Activated CD8-positive, alpha-beta T cell treated with anti-CD3 and anti-CD28 coated beads, Interleukin-2, amount 10 ng/mL, durations not matched to agents 7 days and 5 days (primary cell): Measurements from ENCODE around the gene ARHGEF4. TPM values are rescaled to one million over a fixed set of nuclear protein-coding genes. Genes with fewer than 3 reads are reported as not detected.

Experiments used
- ATAC-seq: fragments of 150-1000 bp; cut with Tn5 transposase; one replicate; pipeline ENCODE4 v1.10.0; 2021; ENCODE audit warnings: moderate library complexity
- CTCF ChIA-PET: fragments of 350-600 bp; sonication (Branson Sonifier 250); formaldehyde crosslinking; loops from one replicate; lab custom pipeline; 2021; ENCODE audit warnings: antibody characterized with exemption; lab: Charles Lee
- POLR2A ChIA-PET: fragments of 350-600 bp; sonication (Branson Sonifier 250); formaldehyde crosslinking; loops from one replicate; lab custom pipeline; 2021; ENCODE audit warnings: antibody characterized with exemption; lab: Charles Lee
- DNase-seq: peaks from one replicate; pipeline ENCODE4 v3.0.0-alpha.2; 2020
- H3K27ac Mint-ChIP-seq: one replicate; pipeline ENCODE4 v1.8.0; 2021; ENCODE audit warnings: mild to moderate bottlenecking, mixed read lengths
- H3K27me3 Mint-ChIP-seq: one replicate; pipeline ENCODE4 v1.8.0; 2021; ENCODE audit warnings: low read depth, mixed read lengths
- H3K36me3 Mint-ChIP-seq: one replicate; pipeline ENCODE4 v1.8.0; 2021; ENCODE audit warnings: low read depth, mixed read lengths
- H3K4me1 Mint-ChIP-seq: one replicate; pipeline ENCODE4 v1.8.0; 2021; ENCODE audit warnings: low read depth, mixed read lengths
- H3K4me3 Mint-ChIP-seq: one replicate; pipeline ENCODE4 v1.8.0; 2021; ENCODE audit warnings: mild to moderate bottlenecking, mixed read lengths
- H3K9me3 Mint-ChIP-seq: one replicate; pipeline ENCODE4 v1.8.0; 2022; ENCODE audit warnings: mixed read lengths; ENCODE audit not compliant: insufficient read depth
- total RNA-seq, 2 experiments: library from RNA; stranded (reverse); gene quantifications; one replicate each; pipeline ENCODE4 v1.2.3, GENCODE V29; 2021

The ARHGEF4 gene
- total RNA-seq, 2 experiments from 2014 or later = 2.9 to 3.3 TPM

DNA sequence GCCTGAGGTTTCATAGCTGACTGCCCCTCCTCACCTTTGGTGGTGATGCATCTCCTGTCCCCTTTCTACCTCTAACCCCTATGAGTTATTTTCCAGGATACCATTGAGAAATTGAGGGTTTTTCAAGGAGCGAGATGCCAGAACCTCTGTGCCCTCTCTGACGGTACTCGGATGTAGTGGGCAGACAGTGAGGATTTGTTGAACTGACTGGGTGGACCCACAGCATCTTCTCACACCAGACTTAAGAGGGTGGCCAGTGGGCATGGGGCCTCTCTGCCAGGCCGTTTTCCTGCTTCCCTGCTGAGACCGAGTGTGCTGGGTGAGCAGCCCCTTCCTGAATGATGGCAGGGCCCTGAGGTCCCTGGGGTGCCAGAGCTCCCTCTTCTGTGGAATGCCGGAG, 46.3 kb downstream of the ARHGEF4 start:
- Mint-ChIP-seq H3K9me3 (no peaks in the 10 kb centered on the region), H3K27me3 (peaks cover 10% of the 10 kb centered on the region)
- ATAC-seq = no peak

DNA sequence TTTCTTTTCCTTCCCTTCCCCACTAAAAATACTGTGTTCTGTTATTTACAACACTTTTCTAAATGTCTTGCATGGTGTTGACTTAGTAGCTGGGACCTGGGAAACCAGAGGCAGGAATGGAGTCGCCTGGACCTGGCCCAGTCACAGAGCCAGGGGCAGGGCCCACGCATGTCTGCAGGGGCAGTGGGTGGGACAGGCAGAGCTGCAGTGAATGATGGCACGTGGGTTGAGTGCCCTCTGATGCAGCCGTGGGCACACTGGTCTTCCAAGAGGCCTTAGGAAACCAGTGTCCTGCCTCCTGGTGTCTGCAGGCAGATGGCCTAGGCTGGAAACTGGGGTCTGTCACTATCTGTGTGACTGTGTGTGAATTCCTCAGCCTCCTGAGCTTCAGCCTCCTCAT, 46.8 kb downstream of the ARHGEF4 start:
- Mint-ChIP-seq H3K27me3 (peaks cover 11% of the 10 kb centered on the region), H3K4me3 (no peak overlapping the region), H3K4me1 (no peaks in the 10 kb centered on the region), H3K9me3 (no peaks in the 10 kb centered on the region), H3K36me3 (no peaks in the 10 kb centered on the region), H3K27ac (no peak overlapping the region)
- ChIA-PET CTCF (interaction anchor here (1.0 to 3.1 kb wide), 2 partner anchors 10 to 86 kb away, joined by 4 to 11 read pairs; no protein-coding TSS in a partner anchor), POLR2A (no interaction called here)
- no peak for DNase-seq
- ATAC-seq = no peak

More for the DNA sequence above, 46.3 kb downstream of the ARHGEF4 start:
- Mint-ChIP-seq H3K27ac (no peak overlapping the region), H3K4me1 (no peaks in the 10 kb centered on the region), H3K36me3 (no peaks in the 10 kb centered on the region), H3K4me3 (no peak overlapping the region)
- no peak for DNase-seq
- ChIA-PET POLR2A (no interaction called here), CTCF (interaction anchor here (1.0 to 3.1 kb wide), 2 partner anchors 9 to 86 kb away, joined by 4 to 11 read pairs; no protein-coding TSS in a partner anchor)

DNA sequence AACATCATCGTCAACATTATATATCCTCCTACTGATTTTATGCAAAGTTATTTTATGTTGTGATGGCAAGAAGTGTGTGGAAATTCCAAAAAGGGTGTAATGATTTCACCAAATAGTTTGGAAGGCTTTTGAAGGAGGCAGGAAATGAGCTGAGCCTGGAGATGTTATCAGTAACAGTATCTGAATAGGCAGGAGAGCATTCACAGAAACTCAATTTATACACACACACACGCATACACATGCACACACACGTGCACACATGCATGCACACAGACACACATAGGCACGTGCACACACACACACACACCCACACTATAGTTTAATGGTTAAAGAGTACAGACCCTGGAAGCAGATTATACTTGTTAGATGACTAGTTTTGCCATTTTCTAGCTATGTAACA, 47.3 kb downstream of the ARHGEF4 start:
- no peaks in the 10 kb centered on the region for H3K4me1 Mint-ChIP-seq
- H3K27ac Mint-ChIP-seq = no peak overlapping the region
- ATAC-seq = no peak
- ChIA-PET POLR2A (no interaction called here), CTCF (interaction anchor here (3.1 kb wide), 1 partner anchor 10 kb away, joined by 11 read pairs; no protein-coding TSS in a partner anchor)
- H3K4me3 Mint-ChIP-seq = no peak overlapping the region
- no peaks in the 10 kb centered on the region for H3K9me3 Mint-ChIP-seq
- H3K36me3 Mint-ChIP-seq = no peaks in the 10 kb centered on the region
- peaks cover 7% of the 10 kb centered on the region for H3K27me3 Mint-ChIP-seq
- DNase-seq = no peak

DNA sequence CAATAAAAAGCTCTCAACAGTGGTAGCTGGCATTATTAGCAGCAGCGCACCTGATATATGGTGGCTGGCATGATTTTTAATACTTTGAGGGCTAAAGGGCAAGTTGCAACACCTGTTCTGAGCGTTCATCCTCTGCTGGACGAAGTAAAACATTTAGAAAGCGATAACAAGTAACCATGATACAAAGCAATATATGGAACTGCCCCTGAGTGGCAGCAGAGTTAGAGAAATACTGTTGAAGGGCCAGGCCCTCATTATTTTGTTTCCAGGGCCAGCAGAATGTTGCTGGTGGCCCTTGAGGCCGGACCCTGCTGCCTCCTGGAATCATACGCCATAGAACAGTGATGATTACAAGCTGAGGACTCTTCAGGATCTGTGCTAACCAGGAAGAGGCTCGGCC, 47.8 kb downstream of the ARHGEF4 start:
- DNase-seq (no peak), ATAC-seq (no peak)
- ChIA-PET CTCF (interaction anchor here (3.1 kb wide), 1 partner anchor 11 kb away, joined by 11 read pairs; no protein-coding TSS in a partner anchor), POLR2A (no interaction called here)
- Mint-ChIP-seq H3K27ac (no peak overlapping the region), H3K9me3 (no peaks in the 10 kb centered on the region), H3K36me3 (no peaks in the 10 kb centered on the region), H3K4me1 (no peaks in the 10 kb centered on the region), H3K4me3 (no peak overlapping the region), H3K27me3 (peaks cover 9% of the 10 kb centered on the region)

DNA sequence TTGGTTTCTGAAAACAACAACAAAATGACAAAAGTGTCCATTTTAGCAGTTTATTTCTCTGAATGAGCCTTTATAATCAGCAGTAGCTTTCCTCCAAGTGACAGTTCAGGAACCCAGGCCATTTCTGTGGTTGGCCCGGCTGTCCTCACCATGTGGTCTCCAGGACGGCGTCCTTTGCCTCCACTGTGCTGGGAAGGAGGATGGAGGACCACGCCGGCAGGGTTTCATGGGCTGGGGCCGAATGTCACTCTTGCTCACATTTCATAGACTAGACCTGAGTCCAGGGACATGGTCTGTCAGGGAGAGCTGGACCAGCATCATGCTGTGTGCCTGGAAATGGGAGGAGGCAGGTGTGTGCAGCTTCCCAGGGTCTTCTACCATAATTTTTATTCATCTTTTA, 50.9 kb downstream of the ARHGEF4 start:
- no peak for ATAC-seq
- H3K27ac Mint-ChIP-seq = no peak overlapping the region
- H3K4me3 Mint-ChIP-seq = no peak overlapping the region
- CTCF ChIA-PET = interaction anchor here (1.3 kb wide), 1 partner anchor 90 kb away, joined by 4 read pairs; no protein-coding TSS in a partner anchor
- DNase-seq = no peak
- H3K27me3 Mint-ChIP-seq = peaks cover 9% of the 10 kb centered on the region
- POLR2A ChIA-PET = no interaction called here
- H3K36me3 Mint-ChIP-seq = no peaks in the 10 kb centered on the region
- no peaks in the 10 kb centered on the region for H3K9me3 Mint-ChIP-seq
- no peaks in the 10 kb centered on the region for H3K4me1 Mint-ChIP-seq

DNA sequence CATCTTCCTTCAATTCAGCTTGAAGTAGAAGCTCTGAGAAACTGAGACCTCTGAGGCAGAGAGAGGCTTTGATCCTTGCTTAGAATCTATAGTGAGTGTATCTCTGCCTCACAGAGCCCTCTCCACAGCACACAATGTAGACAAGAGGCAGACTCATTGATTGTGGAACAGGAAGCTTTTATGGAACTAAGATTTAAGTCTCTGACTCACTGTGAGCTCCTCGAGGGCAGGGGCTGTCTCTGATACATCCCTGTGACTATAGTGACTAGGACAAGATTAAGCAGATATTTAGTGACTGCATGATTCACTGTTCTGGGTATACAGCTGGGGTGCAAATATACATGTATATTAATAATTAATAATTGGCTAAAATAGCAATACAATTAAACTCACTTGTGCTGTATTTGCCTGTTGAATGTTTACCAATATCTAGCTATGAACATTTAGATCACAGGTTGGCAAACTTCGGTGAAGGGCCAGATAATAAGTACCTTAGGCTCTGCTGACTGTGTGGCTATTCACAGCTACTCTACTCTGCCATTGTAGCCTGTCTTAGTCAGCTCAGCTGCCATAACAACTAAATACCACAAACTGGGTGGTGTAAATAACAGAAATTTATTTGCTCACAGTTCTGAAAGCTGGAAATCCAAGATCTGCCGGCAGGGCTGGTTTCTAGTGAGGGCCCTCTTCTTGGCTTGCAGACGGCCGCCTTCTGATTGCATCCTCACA, 54.4 kb downstream of the ARHGEF4 start:
- Mint-ChIP-seq H3K4me3 (no peak overlapping the region), H3K27ac (no peak overlapping the region), H3K27me3 (peaks cover 5% of the 10 kb centered on the region), H3K9me3 (no peaks in the 10 kb centered on the region), H3K36me3 (no peaks in the 10 kb centered on the region), H3K4me1 (no peaks in the 10 kb centered on the region)
- ChIA-PET CTCF (interaction anchor here (1.3 kb wide), 1 partner anchor 17 kb away, joined by 5 read pairs; no protein-coding TSS in a partner anchor), POLR2A (no interaction called here)
- no peak for DNase-seq
- no peak for ATAC-seq

DNA sequence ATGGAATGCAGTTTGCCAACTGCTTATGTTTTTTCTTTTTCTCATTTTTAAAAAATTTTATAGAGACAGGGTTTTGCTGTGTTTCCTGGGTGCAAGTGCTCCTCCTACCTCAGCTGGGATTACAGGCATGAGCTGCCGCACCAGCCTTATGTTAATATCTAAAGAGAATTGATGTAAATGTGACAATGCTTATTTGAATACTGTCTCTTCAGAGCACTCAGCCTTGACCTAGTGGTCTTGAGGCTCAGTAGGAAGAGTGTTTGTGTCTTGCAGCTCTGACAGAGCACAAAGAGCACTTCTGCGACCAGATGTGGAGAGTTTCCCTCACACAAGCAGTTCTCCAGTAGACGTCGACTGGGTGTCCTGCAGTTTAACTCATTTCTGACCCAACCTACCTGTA, 55.3 kb downstream of the ARHGEF4 start:
- H3K4me1 Mint-ChIP-seq = no peaks in the 10 kb centered on the region
- ChIA-PET POLR2A (no interaction called here), CTCF (interaction anchor here (1.3 kb wide), 1 partner anchor 18 kb away, joined by 5 read pairs; no protein-coding TSS in a partner anchor)
- DNase-seq (no peak), ATAC-seq (no peak)
- H3K4me3 Mint-ChIP-seq = no peak overlapping the region
- no peak overlapping the region for H3K27ac Mint-ChIP-seq
- no peaks in the 10 kb centered on the region for H3K36me3 Mint-ChIP-seq
- no peaks in the 10 kb centered on the region for H3K9me3 Mint-ChIP-seq
- H3K27me3 Mint-ChIP-seq = peaks cover 5% of the 10 kb centered on the region

DNA sequence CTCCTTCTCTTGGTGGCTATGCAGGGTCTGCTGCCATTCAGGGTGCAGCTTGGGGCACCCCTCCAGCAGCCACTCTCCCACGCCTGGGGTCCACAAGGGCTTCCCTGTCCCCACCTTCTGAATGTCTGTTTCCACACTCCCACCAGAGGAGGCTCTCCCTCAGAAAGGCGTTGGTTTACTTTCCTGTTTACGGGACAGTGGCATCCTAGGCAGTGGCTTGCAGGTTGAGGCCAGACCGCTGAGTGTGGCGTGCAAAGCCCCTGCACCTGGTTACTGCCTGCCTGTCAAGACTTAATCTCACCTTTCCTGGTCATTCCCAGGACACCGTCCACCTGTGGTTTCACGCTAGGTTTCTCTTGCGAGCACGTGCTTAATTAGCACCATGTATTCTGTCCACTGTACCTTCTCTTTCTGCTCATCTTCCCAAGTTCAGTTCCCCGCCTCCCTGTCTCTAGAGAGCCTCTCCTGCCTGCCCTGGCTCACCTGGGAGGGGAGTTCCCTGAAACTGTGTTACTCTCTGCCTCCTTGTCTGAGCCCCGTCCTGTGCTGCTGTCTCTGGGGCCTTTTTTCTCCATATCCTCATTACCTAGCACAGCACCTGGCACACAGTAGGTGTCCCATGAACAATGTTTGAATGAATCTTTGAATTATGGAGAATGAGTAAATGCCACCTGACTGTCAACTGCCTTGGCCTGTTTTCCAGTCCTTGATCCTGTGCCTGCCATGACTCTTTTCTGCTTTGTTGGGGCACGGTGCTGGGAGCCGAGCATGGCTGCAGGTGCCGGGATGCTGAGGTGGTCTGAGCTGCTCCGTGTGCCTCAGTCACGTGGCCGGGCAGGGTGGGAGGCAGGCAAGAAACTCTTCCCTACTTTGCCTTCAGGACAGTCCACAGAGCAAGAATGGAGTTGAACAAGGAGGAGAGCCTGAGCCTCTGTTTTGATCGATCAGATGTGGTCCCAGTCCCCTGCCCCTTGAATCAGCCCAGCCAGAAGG, 56.4 kb downstream of the ARHGEF4 start:
- ChIA-PET POLR2A (no interaction called here), CTCF (no interaction called here)
- Mint-ChIP-seq H3K27me3 (peaks cover 5% of the 10 kb centered on the region), H3K4me1 (no peaks in the 10 kb centered on the region), H3K4me3 (no peak overlapping the region), H3K36me3 (no peaks in the 10 kb centered on the region), H3K9me3 (no peaks in the 10 kb centered on the region), H3K27ac (no peak overlapping the region)
- no peak for DNase-seq
- ATAC-seq = no peak

DNA sequence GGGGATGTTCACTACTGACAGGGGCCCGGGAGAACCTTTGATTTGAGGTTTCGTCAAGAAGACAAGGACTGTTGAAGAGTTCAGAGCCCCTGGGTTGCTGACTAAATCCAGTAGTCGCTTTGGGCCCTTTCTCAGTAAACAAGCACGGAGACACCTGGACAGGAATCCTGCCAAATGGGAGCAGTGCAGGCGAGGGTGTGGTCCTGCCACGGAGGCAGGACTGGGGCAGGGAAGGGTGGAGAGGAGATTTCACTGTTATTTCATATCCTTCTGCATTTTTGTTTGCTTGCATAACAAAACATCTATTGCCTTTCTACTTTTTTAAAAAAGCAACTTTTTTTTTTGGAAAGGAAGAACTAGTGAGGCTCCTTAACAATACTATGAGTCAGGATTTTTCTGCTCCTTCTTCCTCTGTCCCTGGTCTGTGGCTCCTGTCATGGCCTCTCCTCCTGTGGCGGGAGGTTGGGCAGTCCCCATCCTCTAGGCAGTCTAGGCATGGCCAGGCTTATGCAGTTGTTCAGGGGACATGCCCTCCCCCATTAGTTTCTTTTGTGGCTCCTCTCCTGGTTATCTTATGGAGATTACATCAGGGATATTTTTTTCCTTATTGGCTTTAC, 57.7 kb downstream of the ARHGEF4 start:
- Mint-ChIP-seq H3K9me3 (no peaks in the 10 kb centered on the region), H3K27me3 (peaks cover 5% of the 10 kb centered on the region), H3K36me3 (no peaks in the 10 kb centered on the region), H3K4me1 (no peaks in the 10 kb centered on the region), H3K27ac (no peak overlapping the region), H3K4me3 (no peak overlapping the region)
- ATAC-seq (no peak), DNase-seq (no peak)
- CTCF ChIA-PET = no interaction called here
- POLR2A ChIA-PET = no interaction called here

DNA sequence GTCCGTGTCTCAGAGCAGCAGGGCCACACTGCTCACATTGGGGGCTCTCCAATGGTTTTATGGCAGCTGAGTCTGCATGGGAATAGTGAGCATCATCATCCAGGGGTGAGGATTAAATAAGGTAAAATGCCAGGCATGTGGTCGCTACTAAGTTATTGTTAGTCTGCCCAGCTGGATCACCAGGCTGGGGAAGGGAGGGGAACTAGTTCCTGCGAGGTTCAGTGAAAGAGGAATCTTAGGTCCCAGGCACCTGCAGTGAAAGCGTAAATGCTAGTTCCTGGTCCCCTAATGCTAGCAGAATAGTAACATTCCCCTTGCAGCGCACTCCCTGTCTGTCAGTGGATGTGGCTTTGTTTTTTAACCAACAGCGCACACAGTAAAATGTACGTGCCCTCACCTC, 60.1 kb downstream of the ARHGEF4 start:
- peaks cover 7% of the 10 kb centered on the region for H3K27me3 Mint-ChIP-seq
- POLR2A ChIA-PET = no interaction called here
- CTCF ChIA-PET = no interaction called here
- no peaks in the 10 kb centered on the region for H3K9me3 Mint-ChIP-seq
- H3K27ac Mint-ChIP-seq = no peak overlapping the region
- ATAC-seq (no peak), DNase-seq (no peak)
- no peaks in the 10 kb centered on the region for H3K36me3 Mint-ChIP-seq
- H3K4me3 Mint-ChIP-seq = no peak overlapping the region
- H3K4me1 Mint-ChIP-seq = no peaks in the 10 kb centered on the region

DNA sequence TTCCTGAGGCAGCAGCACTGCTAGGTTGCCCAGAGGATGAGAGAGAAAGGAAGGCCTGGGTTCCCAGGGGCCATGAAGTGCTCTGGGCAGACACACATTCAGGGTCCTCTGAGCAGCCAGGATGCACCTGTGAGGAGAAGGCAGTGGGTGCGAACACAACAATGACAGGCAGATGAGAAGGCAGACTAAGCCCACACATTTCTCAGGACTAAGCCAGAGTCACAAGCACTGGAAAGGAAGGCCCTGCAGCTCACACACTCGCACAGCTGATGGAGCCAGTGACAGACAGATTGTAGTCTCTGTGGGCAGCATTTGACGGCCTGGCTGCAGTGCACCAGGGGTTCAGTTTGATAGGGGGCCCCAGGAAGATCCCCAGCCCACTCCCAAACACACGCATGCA, 61.8 kb downstream of the ARHGEF4 start:
- no peaks in the 10 kb centered on the region for H3K9me3 Mint-ChIP-seq
- POLR2A ChIA-PET = no interaction called here
- CTCF ChIA-PET = no interaction called here
- peaks cover 9% of the 10 kb centered on the region for H3K27me3 Mint-ChIP-seq
- no peak overlapping the region for H3K27ac Mint-ChIP-seq
- no peak for ATAC-seq
- no peak for DNase-seq
- no peaks in the 10 kb centered on the region for H3K36me3 Mint-ChIP-seq
- no peaks in the 10 kb centered on the region for H3K4me1 Mint-ChIP-seq
- H3K4me3 Mint-ChIP-seq = no peak overlapping the region
